Measurements from ENCODE around the gene COPB2. TPM values are rescaled to one million over a fixed set of nuclear protein-coding genes. Genes with fewer than 3 reads are reported as not detected.

Gene COPB2
- total and polyA plus RNA-seq, 2 experiments from 2014 or later, result 181 to 198 TPM

GRCh38 chr3:139380575-139380974 is 8.9 kb downstream of the COPB2 start:
- in situ Hi-C loops (cut with MboI), result no loop called here
- peaks cover 8% of the 10 kb centered on the region; the same call in 1 of the 2 replicates for H3F3A ChIP-seq (ENCODE audit: insufficient read depth)
- no peak for TF ChIP-seq EZH2phosphoT487 (IDR thresholded peaks at IDR 0.05; ENCODE audit: insufficient read depth, low read depth)
- no peak for TF ChIP-seq EZH2 (IDR thresholded peaks at IDR 0.05; ENCODE audit: insufficient read depth, poor library complexity, severe bottlenecking)
- H3K4me3 ChIP-seq, result no peak overlapping the region
- H3K4me1 ChIP-seq (ENCODE audit: insufficient read depth), result peaks cover 29% of the 10 kb centered on the region
- DNase-seq, result no peak
- 89% methylated on average over 4 of the region's 4 CpGs for WGBS, 2 experiments (ENCODE audit: low coverage in 1 of 2, low lambda C conversion rate in 2 of 2, missing lambda C conversion rate in 2 of 2)
- no peaks in the 10 kb centered on the region for H3K9me2 ChIP-seq (ENCODE audit: insufficient read depth)
- H3K27me3 ChIP-seq (replicated peaks; ENCODE audit: insufficient read depth), result no peaks in the 10 kb centered on the region
- H3K9me3 ChIP-seq (ENCODE audit: low read depth), result no peaks in the 10 kb centered on the region
- H4K20me1 ChIP-seq (ENCODE audit: insufficient read depth), result peaks cover 24% of the 10 kb centered on the region; the same call in 1 of the 2 replicates
- no peak overlapping the region for H2AFZ ChIP-seq
- H3K79me2 ChIP-seq (ENCODE audit: insufficient read depth), result peaks cover 99% of the 10 kb centered on the region
- H3K9ac ChIP-seq, result no peak overlapping the region
- H3K36me3 ChIP-seq (ENCODE audit: low read depth), result peaks cover 73% of the 10 kb centered on the region
- H3K4me2 ChIP-seq (ENCODE audit: unreplicated experiment), result no peak overlapping the region
- no peak overlapping the region for H3K27ac ChIP-seq

GRCh38 chr3:139378587-139379241 is 10.7 kb downstream of the COPB2 start:
- Histone ChIP-seq H3K27ac (no peak overlapping the region), H3K4me2 (ENCODE audit: unreplicated experiment) (no peak overlapping the region), H3K27me3 (replicated peaks; ENCODE audit: insufficient read depth) (no peaks in the 10 kb centered on the region), H3K4me3 (no peak overlapping the region), H3K4me1 (ENCODE audit: insufficient read depth) (peaks cover 16% of the 10 kb centered on the region), H3K36me3 (ENCODE audit: low read depth) (peaks cover 91% of the 10 kb centered on the region), H4K20me1 (ENCODE audit: insufficient read depth) (peaks cover 6% of the 10 kb centered on the region; the same call in 1 of the 2 replicates), H3K9me3 (ENCODE audit: low read depth) (no peaks in the 10 kb centered on the region), H3K9me2 (ENCODE audit: insufficient read depth) (no peaks in the 10 kb centered on the region), H2AFZ (no peak overlapping the region), H3K79me2 (ENCODE audit: insufficient read depth) (peaks cover 98% of the 10 kb centered on the region), H3K9ac (no peak overlapping the region), H3F3A (ENCODE audit: insufficient read depth) (peaks cover 15% of the 10 kb centered on the region)
- no peak for TF ChIP-seq EZH2phosphoT487 (IDR thresholded peaks at IDR 0.05; ENCODE audit: insufficient read depth, low read depth)
- TF ChIP-seq EZH2 (IDR thresholded peaks at IDR 0.05; ENCODE audit: insufficient read depth, poor library complexity, severe bottlenecking), result no peak
- DNase-seq, result no peak
- in situ Hi-C loops (cut with MboI), result no loop called here
- 70 to 73% methylated on average over 3 of the region's 3 CpGs for WGBS, 2 experiments (ENCODE audit: low coverage in 1 of 2, low lambda C conversion rate in 2 of 2, missing lambda C conversion rate in 2 of 2)

GRCh38 chr3:139377378-139377777 is 12.1 kb downstream of the COPB2 start:
- peaks cover 94% of the 10 kb centered on the region for H3K36me3 ChIP-seq (ENCODE audit: low read depth)

GRCh38 chr3:139374099-139374498 is 15.3 kb downstream of the COPB2 start:
- peaks cover 7% of the 10 kb centered on the region; the same call in 1 of the 2 replicates for H3K4me1 ChIP-seq (ENCODE audit: insufficient read depth)
- TF ChIP-seq EZH2phosphoT487 (IDR thresholded peaks at IDR 0.05; ENCODE audit: insufficient read depth, low read depth), result no peak
- TF ChIP-seq EZH2 (IDR thresholded peaks at IDR 0.05; ENCODE audit: insufficient read depth, poor library complexity, severe bottlenecking), result no peak
- peaks cover 11% of the 10 kb centered on the region; the same call in 1 of the 2 replicates for H3F3A ChIP-seq (ENCODE audit: insufficient read depth)
- DNase-seq, result no peak
- H3K9me3 ChIP-seq (ENCODE audit: low read depth), result no peaks in the 10 kb centered on the region
- 94 to 100% methylated on average over 2 of the region's 2 CpGs for WGBS, 2 experiments (ENCODE audit: low coverage in 1 of 2, low lambda C conversion rate in 2 of 2, missing lambda C conversion rate in 2 of 2)
- no peak overlapping the region for H3K4me2 ChIP-seq (ENCODE audit: unreplicated experiment)
- H3K36me3 ChIP-seq (ENCODE audit: low read depth), result peaks cover 96% of the 10 kb centered on the region
- H2AFZ ChIP-seq, result no peak overlapping the region
- H3K9me2 ChIP-seq (ENCODE audit: insufficient read depth), result no peaks in the 10 kb centered on the region
- H3K27ac ChIP-seq, result no peak overlapping the region
- no peak overlapping the region for H3K4me3 ChIP-seq
- H3K27me3 ChIP-seq (replicated peaks; ENCODE audit: insufficient read depth), result no peaks in the 10 kb centered on the region
- peaks cover 98% of the 10 kb centered on the region for H3K79me2 ChIP-seq (ENCODE audit: insufficient read depth)
- no peaks in the 10 kb centered on the region for H4K20me1 ChIP-seq (ENCODE audit: insufficient read depth)
- in situ Hi-C loops (cut with MboI), result no loop called here
- H3K9ac ChIP-seq, result no peak overlapping the region

More at GRCh38 chr3:139377378-139377777, 12.1 kb downstream of the COPB2 start:
- Histone ChIP-seq H4K20me1 (ENCODE audit: insufficient read depth) (no peaks in the 10 kb centered on the region; the same call in 1 of the 2 replicates), H3K9me2 (ENCODE audit: insufficient read depth) (no peaks in the 10 kb centered on the region), H3K4me2 (ENCODE audit: unreplicated experiment) (no peak overlapping the region), H3K4me3 (no peak overlapping the region), H2AFZ (no peak overlapping the region), H3K79me2 (ENCODE audit: insufficient read depth) (peaks cover 98% of the 10 kb centered on the region), H3K9me3 (ENCODE audit: low read depth) (no peaks in the 10 kb centered on the region), H3F3A (ENCODE audit: insufficient read depth) (peaks cover 13% of the 10 kb centered on the region), H3K27ac (no peak overlapping the region), H3K4me1 (ENCODE audit: insufficient read depth) (peaks cover 12% of the 10 kb centered on the region; the same call in 1 of the 2 replicates), H3K27me3 (replicated peaks; ENCODE audit: insufficient read depth) (no peaks in the 10 kb centered on the region), H3K9ac (no peak overlapping the region)
- no peak for DNase-seq
- in situ Hi-C loops (cut with MboI), result no loop called here
- 95 to 97% methylated on average over 3 of the region's 3 CpGs for WGBS, 2 experiments (ENCODE audit: low coverage in 1 of 2, low lambda C conversion rate in 2 of 2, missing lambda C conversion rate in 2 of 2)
- no peak for TF ChIP-seq EZH2phosphoT487 (IDR thresholded peaks at IDR 0.05; ENCODE audit: insufficient read depth, low read depth)
- no peak for TF ChIP-seq EZH2 (IDR thresholded peaks at IDR 0.05; ENCODE audit: insufficient read depth, poor library complexity, severe bottlenecking)

All from GM23248 (cell line).